B cell (primary cell): ENCODE data around the gene DUXB.

Experiments
- CTCF ChIP-seq: fragments of 200-600 bp; IDR thresholded peaks from one replicate; pipeline ENCODE4 v1.8.0; 2022; ENCODE audit warnings: antibody characterized with exemption, mild to moderate bottlenecking
- EZH2 ChIP-seq: IDR thresholded peaks from 2 replicates; pipeline ENCODE4 v1.6.1; 2012; ENCODE audit warnings: borderline replicate concordance, low read depth, mild to moderate bottlenecking, moderate library complexity, low read length; ENCODE audit not compliant: insufficient read depth, poor library complexity, severe bottlenecking

DNA sequence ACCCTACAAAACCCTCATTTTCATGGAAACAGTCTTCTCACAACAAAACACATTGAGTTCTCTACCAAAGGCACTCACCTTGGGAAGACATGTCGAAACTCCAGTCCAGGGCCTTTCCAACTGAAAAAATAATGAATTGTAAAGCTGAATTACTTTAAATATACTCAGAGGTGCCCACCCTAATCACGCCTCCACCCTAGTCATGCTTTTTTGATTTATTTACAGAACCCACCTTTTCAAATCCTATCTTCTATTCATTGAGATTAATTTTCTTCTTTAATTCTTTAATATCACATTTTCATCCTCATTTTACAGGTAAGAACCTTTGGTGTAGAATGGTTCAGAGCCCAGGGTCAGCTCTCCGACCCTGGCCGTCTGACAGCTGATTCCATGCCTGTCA lies 24.4 kb downstream of the DUXB start, which contains the start of gene CPHXL2:
- TF ChIP-seq CTCF: no peak
- TF ChIP-seq EZH2: no peak
